G401.6 (cell line): ENCODE data around the gene MAB21L3.
"Not testable (repeated sequence)": the region's sequence is repeated elsewhere in the genome, so short reads cannot be mapped to it uniquely, and the experiment has no call there.

Source experiments
- FAIRE-seq: peaks from 2 replicates; lab custom pipeline; 2012; peaks lifted over from hg19 to GRCh38; lab: Jason Lieb, UNC

The MAB21L3 gene

DNA sequence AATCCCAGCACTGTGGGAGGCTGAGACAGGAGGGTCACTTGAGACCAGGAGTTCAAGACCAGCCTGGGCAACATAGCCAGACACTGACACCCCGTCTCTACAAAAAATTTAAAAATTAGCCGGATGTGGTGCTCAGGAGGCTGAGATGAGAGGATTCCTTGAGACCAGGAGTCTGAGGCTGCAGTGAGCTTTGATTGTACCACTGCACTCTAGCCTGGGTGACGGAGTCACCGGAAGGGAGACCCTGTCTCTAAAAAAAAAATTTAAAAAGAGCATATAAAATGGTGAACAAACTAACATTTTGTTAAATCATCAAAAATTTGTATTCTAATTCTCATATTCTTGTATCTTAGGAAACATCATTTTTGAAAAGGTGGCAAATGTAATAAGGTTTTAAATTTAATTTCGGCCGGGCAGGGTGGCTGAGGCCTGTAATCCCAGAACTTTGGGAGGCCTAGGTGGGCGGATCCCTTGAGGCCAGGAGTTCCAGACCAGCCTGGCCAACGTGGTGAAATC, 27.1 kb downstream of the MAB21L3 start:
- FAIRE-seq = no peak

DNA sequence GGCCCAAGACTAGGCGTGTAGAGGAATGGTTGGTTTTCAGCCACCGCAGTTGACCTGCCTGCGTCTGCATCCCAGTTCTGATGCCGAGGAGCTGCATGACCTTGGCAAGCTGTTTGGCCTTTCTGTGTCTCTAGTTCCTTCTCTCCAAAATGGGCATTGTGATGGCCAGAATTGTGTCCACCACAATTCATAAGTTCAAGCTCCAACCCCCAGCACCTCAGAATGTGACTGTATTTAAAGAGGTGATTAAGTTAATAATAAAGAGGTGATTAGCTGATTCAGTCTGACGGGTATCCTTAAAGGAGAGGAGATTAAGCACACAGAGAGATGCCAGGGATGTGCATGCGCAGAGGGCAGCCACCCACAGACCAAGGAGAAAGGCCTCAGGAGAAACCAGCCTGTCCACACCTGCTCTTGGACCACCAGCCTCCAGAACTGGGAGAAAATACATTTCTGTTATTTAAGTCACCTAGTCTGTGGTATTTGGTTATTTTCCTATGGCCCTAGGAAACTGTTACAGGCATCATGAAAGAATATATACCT, 28.5 kb downstream of the MAB21L3 start:
- FAIRE-seq = no peak

DNA sequence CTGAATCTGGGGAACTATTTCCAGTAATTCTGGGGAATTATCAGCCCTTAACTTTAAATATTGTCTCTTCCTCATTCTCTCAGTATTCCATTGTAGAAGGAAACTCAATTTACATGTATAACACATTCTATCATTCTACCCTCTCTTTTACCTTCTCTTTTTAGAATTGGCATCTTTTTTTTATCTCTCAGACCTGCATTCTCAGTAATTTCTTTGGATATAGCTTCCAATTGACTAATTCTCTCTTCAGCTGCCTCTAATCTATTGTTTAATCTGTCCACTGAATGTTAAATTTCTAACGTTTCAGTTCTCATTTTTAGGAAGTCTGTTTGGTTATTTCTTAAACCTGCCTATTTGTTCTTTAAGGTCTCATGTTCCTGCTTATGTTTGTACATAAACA, 33.0 kb downstream of the MAB21L3 start:
- FAIRE-seq = no peak

DNA sequence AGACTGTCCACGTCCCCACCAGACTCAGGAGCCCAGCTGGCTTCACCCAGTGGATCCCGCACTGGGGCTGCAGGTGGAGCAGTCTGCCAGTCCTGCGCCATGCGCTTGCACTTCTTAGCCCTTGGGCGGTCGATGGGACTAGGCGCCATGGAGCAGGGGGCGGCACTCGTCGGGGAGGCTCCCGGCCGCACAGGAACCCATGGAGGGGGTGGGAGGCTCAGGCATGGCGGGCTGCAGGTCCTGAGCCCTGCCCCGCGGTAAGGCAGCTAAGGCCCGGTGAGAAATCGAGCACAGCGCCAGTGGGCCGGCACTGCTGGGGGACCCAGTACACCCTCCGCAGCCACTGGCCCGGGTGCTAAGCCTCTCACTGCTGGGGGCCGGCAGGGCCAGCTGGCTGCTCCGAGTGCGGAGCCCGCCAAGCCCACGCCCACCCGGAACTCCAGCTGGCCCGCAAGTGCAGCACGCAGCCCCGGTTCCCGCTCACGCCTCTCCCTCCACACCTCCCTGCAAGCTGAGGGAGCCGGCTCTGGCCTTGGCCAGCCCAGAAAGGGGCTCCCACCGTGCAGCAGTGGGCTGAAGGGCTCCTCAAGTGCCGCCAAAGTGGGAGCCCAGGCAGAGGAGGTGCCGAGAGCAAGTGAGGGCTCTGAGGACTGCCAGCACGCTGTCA, 35.4 kb downstream of the MAB21L3 start:
- FAIRE-seq = not testable (repeated sequence)

DNA sequence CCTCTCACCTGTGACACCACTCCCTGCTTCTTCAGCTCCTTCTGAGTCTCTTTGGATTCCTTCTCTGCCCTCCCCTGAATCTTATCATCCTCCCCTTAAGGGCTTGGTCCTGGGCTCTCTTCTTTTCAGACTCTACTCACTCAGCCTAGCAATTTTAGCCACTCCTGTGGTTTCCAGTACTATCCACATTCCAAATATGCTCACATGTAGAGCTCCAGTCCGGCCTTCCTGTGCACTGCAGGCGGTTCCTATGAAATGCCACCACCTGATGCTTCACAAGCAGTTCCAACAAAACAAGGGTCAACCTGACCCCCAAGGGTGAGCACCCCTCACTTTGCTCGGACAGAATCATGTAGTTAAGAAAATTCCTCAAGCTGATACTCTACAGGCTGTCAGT, 35.9 kb downstream of the MAB21L3 start:
- no peak for FAIRE-seq

DNA sequence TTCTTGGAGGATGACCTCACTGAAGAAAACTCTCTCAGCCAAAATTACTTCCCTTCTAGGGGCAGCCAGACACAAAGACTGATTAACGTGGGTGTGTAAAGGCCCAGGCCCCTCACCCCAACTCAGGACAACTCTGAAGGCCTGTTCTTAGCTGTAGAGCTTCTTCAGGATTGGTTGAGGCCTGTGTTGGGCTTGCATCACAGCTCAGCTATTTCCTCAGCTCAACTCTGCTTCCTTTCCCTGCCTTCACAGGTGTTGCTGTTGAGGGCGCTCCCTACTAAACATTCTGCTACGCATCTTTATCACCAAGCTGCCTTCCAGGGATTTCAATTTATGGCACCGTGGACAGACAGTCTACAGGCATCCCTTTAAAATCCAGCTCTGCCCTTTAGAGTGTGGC, 36.8 kb downstream of the MAB21L3 start:
- no peak for FAIRE-seq

DNA sequence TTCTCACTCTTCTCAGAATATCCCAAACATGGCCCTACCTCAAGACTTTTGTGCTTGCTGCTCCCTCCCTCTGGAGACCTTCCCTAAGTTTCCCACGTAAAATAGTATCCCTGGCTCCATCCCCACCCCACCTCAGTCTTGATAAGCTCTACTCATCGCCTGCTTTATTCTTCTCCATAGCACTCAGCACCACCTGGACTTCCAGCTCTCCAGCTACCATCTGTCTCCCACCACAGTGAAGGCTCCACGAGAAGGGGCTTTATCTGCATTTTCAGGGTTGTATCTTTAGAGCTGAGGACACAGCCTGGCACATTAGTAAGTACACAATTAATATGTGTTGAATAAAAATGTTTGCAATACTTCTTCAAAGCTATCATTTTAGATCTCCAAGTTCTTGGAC, 37.8 kb downstream of the MAB21L3 start:
- FAIRE-seq = no peak

DNA sequence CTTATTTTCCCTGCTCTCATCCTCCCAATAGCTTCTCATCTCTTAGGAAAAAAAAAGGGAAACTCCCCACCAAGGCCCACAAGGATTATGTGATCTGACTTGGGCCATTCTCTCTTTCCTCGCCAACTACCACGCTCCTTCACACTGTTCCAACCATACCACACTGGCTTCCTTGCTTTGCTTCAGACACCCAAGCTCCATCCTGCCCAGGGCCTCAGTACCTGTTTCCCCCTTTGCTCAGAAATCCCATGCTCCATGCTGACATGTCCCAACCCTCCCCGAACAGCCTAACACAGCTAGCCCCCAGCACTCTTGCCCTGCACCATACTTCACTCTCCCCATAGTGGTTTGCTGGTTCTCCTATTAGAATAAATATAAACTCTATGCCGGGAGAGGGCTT, 39.2 kb downstream of the MAB21L3 start:
- FAIRE-seq = no peak

DNA sequence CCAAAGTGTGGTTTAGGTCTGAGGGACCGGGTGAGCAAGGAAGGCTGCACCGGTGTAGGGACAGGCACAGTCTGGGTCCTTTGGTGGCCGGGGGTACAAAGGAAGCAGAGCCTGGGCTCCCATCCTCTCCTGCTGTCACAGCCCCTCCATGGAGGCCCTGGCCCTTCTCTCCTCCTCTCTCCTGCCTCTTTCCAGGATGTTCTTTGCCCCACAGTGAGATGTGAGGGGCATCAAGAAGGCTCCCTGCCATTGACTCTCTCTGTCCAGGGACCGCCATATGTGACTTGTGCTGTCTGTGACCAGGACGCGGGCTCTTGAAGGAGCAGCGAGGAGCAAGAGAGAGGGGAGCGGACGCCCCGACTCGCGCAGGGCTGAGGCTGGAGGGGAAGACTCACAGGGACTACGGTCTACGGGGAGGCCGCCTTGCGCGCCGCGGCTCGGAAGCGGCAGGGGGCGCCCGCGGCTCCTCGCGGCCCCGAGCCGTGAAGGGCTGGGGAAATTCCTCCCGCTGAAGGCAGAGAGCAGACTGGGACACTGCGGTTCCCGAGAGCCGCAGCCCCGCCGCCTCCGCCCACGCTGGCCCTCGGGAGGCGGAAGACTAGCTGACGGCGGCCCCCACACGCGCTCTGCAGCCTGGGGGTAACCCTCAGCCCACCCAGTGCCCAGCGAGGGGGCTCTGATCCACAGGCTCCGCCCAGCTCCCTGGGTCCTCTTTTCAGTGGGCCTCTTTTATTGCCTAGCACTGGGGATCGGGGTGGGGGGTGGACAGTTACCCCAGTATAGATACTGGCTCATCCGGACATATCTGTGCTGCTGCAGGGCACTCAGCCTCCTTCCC, 40.8 kb downstream of the MAB21L3 start:
- no peak for FAIRE-seq

DNA sequence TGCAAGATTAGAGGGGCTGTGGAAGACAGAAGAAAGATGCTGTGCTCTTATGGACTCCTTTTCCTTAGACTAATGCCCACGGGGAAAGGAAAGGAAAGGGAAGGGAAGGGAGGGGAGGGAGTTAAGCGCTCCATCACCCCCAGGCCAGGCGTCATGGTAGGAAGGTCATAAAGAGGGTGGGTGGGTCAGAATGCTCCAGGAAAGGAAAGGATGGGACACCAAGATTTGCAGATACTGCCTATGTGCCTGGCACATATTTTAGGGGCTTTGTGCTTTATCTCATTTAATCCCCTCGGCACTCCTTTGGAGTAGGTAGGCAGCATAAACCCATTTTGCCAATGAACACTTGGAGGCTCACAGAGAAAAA, 41.4 kb downstream of the MAB21L3 start:
- no peak for FAIRE-seq

DNA sequence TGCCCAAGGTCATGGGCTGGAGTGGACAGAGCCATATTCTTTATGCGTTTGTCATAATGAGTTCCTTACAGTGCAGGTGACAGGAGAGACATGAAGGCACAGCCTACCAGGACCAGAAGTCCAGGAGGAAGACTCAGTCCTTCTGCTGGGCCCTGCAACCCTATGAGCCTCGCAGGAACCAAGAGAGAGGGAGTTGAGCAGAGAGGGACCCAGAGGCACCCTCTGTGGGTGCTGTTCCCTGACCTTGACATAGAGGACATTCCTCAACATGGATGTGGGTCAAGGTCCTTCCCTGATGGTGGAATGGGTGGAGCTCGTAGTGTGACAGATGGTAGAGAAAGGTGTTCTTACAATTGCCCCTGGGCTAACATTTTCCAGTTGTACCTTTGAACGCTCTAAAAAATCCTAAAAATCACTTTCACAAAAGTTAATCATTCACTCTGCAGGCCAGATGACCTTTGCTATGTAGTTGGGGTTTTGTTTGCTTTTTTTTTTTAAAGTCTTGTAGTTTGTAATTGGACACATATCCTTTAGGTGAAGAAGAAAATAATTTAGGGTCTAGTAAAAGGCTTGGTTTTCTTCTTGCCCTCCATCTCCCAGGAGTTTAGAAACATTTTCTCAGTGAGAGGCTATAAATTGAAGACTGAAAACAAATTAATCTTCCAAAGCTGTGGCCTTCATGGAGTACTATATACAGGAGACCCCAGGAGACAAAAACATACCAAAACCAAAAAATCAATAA, 41.9 kb downstream of the MAB21L3 start:
- FAIRE-seq = no peak

DNA sequence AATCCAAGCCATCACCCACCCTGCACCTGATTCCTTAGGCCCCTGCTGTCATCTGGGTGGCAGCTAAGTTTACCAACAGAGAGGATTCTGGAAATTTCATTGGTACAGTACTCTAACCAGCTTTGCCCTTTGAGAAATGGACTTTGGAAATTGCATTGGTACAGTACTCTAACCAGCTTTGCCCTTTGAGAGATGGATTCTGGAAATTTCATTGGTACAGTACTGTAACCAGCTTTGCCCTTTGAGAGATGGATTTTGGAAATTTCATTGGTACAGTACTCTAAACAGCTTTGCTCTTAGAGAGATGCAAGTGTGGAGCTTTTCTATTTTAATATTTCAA, 42.5 kb downstream of the MAB21L3 start:
- no peak for FAIRE-seq

DNA sequence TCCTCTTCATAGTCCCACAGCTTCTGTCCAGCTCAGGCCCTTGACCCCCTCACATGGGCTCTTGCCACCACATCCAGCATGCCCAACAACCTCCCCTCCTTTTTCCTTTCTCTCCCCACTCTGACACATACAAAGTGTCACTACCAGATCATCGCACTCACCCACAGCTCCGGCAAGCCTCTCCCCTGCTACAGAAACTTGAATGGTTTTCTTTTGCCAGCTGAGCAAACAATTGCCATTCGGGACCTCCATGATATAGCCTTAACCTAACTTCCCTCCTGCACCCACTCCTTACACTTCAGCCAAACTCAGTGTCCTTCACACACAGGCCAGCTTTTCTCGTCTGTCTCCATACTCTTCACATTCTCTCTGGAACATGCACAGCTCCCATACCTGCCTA, 43.3 kb downstream of the MAB21L3 start:
- FAIRE-seq = no peak

DNA sequence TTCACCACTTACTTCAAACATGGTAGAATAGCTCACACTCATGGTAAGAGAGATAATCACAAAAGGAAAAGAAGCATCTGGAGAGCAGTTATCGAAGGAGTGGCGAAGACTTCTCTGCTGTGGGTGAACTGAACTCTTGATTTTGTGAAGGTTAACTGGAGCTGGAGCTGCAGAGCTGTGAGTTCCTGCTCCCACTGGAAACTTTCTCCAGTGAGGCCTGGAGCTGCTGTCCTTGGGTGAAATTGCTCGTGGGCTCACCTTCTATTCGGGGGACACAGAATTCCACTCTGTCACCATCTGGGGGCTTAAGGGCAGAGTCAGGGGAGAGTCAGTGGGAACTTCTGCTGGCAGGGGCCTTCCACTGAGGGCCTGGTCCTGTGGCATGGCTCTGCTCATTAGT, 45.9 kb downstream of the MAB21L3 start:
- no peak for FAIRE-seq

DNA sequence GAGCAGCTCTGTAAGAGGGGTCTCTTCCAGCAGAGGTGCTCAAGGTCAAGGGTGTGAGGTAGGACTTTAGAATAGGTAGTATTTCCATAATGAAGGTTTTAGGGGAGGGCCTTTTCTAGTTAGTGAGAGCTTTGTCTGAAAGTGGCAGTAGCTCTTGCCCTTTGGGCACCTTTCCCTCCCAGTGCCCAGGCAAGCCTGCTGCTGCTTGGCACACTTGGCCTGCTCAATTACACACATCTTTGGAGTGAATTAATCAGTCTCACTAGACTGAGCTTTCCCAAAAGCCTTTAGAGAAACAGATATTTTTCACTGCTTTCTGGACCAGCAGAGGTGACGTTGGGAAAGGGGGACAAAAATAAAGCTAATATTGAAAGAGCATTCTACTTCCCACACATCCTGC, 48.0 kb downstream of the MAB21L3 start:
- no peak for FAIRE-seq

DNA sequence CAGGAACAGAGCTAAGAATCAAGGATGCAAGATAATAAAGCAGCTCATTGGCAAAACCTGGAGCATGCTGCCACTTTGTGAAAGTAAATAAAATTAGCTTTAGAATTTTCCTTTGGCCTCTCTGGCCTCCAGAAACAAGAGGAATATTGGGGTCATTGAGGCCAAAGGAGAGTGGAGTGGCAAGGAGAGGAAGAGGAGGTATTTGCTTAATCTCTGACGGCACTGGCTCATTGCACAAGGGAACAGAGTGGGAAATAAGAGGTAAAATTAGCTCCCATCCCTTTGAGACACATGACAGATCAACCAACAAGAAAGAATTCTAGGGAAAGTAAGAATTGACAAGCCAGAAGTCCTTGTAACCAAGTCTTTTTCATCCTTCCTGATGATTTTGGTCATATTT, 48.4 kb downstream of the MAB21L3 start:
- FAIRE-seq = no peak

DNA sequence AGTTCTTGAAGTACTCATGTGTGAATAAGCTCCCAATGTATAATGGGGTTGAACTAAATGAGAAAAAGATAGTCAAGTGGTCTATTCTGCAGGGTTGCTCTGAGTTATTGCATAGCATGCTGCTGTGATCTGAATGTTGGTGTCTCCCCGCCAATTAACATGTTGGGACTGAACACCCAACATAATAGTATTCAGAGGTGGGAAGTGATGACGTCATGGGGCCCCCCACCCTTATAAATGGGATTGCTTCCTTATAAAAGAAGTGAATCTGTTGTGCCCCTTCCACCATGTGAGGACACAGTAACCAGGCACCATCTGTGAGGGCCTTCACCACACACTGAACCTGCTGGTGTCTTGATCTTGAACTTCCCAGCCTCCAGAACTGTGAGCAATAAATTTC, 50.2 kb downstream of the MAB21L3 start:
- FAIRE-seq = no peak

DNA sequence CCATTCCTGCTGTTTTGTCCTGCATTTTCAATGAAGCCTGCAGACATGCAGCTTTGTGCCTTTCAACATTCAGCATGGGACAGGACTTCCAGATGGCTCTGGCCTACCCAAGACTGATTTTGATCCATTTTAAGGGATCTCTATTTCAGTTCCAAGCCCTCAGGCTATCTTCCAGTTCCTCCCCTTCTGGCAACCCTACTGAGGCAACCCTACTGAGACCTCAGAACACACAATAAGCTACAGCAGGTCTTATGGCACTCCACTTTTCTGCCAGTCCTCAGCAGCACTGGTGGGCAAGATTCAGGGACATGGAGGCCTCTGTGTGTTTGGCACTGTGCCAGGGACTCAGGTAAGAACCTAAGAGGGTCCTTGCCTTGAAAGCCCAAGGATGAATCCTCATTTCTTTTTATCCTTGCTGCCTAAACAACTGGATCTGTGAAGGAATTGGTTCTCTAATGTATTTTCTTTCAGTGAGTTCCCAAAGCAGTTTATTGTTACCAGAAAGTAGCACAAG, 50.7 kb downstream of the MAB21L3 start:
- no peak for FAIRE-seq

DNA sequence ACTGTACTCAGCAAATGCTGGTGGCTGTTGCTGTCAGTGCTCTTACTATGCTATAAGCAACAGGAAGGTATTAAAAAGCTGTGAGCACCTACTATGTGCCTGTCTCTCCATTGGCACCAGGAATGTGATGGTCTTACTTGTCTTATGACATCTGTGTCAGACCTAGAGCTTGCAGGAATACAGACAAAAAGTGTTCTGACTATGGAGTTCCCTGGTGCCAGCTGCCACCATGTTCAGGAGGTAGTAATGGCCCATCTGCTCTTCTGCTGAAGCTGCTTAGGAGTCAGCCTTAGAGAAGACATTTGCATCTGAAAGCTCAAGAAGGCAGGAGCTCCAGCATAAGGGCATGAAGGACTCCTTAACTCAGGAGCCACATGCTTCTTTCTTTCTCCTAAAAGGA, 52.3 kb downstream of the MAB21L3 start:
- FAIRE-seq = no peak

DNA sequence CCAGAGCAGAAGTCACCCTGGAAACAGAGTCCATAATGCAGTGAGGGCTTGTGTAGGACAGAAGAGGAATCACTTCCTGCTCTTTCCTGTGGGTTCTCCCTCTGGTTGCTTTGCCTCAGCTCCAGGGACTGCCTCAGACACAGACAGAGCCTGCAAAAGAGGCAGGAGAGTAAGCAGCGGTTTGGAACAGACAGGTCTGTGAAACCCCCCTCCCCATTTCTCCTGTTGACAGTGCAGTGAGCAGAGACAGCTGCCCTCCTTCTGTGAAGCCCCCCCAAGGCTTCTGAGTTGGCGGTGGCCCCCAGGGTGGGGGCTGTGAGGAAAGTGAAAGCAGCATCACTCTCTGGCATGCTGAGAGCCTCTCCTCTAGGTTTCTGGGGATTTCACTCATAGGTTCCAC, 53.0 kb downstream of the MAB21L3 start:
- no peak for FAIRE-seq

DNA sequence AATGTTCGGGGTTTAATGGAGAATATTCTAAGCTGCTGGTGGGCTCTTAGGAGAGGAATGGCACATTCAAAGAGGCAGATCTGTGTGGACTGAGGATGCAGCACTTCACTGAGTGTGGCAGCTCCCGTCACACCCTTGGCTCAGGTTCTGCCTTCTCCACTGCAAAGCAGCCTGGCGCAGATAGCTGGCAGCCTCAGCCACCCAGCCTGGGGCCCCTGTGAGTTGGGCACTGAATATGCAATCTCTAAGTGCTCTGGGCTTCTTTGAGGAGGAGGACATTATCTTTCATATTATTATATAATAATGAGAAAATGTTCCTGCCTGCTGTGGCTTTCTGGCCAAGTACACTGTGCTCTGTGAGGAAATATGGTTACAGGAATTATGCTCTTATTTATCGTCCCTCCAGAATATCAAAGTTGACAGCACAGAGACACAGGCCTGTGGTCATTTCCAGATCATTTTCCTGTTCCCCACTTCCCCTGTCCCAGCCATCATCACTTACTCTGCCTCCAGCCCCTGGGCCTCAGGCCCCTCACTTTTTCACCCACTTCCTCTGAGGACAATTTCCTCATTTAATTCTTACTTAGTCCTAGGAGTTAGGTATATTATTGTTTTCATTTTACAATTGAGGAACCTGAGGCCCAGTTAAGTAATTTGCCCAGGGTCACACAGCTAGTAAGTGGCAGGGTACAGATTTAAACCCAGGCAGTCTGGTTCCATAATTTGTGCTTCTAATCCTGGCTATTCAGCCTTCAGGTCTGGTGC, 53.6 kb downstream of the MAB21L3 start:
- no peak for FAIRE-seq

DNA sequence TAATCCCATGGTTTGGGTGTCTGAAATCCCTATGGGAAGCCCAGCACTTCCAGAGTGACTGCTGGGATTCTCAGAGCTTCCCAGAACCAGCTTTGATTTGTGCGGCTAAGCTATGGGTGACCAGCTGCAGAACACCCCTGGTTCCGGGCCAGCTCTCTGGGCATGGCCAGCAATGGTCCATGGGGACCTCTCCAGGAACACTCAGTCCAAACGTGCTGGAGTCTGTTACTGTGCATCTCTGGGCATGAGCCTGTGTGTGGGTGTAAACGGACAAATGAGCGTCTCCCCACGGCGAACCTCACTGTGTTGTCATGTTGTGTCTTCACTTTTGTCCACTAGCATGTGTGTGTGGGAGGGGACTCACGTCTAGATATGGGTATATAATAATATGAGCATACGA, 54.4 kb downstream of the MAB21L3 start:
- FAIRE-seq = no peak
